ENCODE measurements around the gene MESD.

Gene MESD

DNA sequence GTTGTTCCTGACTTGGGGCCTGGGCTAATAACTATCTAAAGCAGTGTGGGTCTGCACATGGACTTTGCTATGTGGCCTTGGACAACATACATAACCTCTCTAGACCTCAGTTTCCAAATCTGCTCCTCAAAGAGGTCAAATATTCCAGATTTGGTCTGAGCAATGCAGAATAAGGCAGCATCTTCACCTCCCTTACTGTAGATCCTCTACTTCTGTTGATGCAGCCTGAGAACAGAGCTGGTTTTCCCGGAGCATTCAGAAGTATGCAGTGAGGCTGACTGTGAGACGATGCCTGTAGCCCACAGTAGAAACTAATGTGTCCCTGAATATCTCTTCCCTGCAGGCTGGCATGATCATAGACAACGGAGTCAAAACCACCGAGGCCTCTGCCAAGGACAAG is 65.3 kb downstream of the MESD start:
- Histone ChIP-seq H3K4ac (ENCODE audit: low read depth in 1 of 2, low read length in 2 of 2) (no peak overlapping the region), H2AFZ (ENCODE audit: low read depth, low read length) (no peak overlapping the region), H3K79me1 (replicated peaks; ENCODE audit: low read length, poor library complexity, severe bottlenecking) (no peaks in the 10 kb centered on the region), H2BK120ac (ENCODE audit: low read depth, low read length) (no peak overlapping the region), H3K23ac (ENCODE audit: low read length in 2 of 2) (no peak overlapping the region), H3K9me3 (ENCODE audit: control insufficient read depth, low read length) (no peaks in the 10 kb centered on the region), H2BK5ac (ENCODE audit: low read depth, low read length, poor library complexity, severe bottlenecking) (no peak overlapping the region), H3K4me1 (ENCODE audit: control insufficient read depth, insufficient read depth, low read depth, low read length) (peaks cover 7% of the 10 kb centered on the region), H3K27ac (ENCODE audit: low read length, poor library complexity, severe bottlenecking) (no peak overlapping the region), H3K18ac (ENCODE audit: low read depth in 1 of 2, low read length in 2 of 2) (no peak overlapping the region), H4K8ac (ENCODE audit: low read length) (no peak overlapping the region), H3K9ac (ENCODE audit: low read length) (no peak overlapping the region), H3K4me2 (ENCODE audit: low read length, poor library complexity, severe bottlenecking) (no peak overlapping the region), H4K91ac (ENCODE audit: low read length) (no peak overlapping the region), H3K36me3 (ENCODE audit: control insufficient read depth in 1 of 2, insufficient read depth in 2 of 2, low read depth in 1 of 2, low read length in 2 of 2) (peaks cover 8 to 95% of the 10 kb centered on the region in 2 experiments), H3K4me3 (ENCODE audit: insufficient read depth in 1 of 2, low read depth in 1 of 2, low read length in 2 of 2) (no peak overlapping the region), H2BK12ac (ENCODE audit: low read length in 2 of 2) (no peak overlapping the region), H3K27me3 (ENCODE audit: control insufficient read depth in 1 of 2, insufficient read depth in 1 of 2, low read length in 2 of 2) (no peaks in the 10 kb centered on the region), H2AK5ac (ENCODE audit: low read length, severe bottlenecking) (no peak overlapping the region), H3K14ac (ENCODE audit: low read length in 2 of 2) (no peak overlapping the region), H2BK15ac (ENCODE audit: low read depth, poor library complexity, severe bottlenecking) (no peak overlapping the region)
- DNase-seq: no peak
- 93% methylated on average over 4 of the region's 4 CpGs for WGBS

DNA sequence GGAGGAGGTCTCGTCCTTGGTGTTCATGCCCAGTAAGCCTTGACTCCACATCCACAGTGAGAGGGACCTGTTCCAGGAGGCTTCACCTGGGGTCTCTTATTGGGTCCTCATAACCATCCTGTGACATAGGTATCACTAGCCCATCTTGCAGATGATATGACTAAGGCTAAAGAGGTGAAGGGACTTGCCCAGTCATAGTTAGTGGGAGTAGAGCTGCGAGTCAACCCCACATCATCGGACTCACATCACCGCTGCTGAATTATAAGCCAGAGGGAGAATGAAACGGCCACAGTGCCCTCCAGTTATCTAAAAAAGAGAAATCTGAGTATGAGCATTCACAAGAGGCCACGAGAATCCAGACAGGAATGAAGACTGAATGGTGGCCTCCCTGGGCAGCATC is 66.0 kb downstream of the MESD start:
- H3K9ac ChIP-seq (ENCODE audit: low read length): no peak overlapping the region
- H2AK5ac ChIP-seq (ENCODE audit: low read length, severe bottlenecking): no peak overlapping the region
- no peak for DNase-seq
- H4K8ac ChIP-seq (ENCODE audit: low read length): no peak overlapping the region
- no peak overlapping the region for H2BK120ac ChIP-seq (ENCODE audit: low read depth, low read length)
- H2BK15ac ChIP-seq (ENCODE audit: low read depth, poor library complexity, severe bottlenecking): no peak overlapping the region
- H3K18ac ChIP-seq (ENCODE audit: low read depth in 1 of 2, low read length in 2 of 2): no peak overlapping the region
- no peak overlapping the region for H3K27ac ChIP-seq (ENCODE audit: low read length, poor library complexity, severe bottlenecking)
- no peak overlapping the region for H3K4me3 ChIP-seq (ENCODE audit: insufficient read depth in 1 of 2, low read depth in 1 of 2, low read length in 2 of 2)
- H3K9me3 ChIP-seq (ENCODE audit: control insufficient read depth, low read length): no peaks in the 10 kb centered on the region
- H3K4me2 ChIP-seq (ENCODE audit: low read length, poor library complexity, severe bottlenecking): no peak overlapping the region
- H2BK5ac ChIP-seq (ENCODE audit: low read depth, low read length, poor library complexity, severe bottlenecking): no peak overlapping the region
- H4K91ac ChIP-seq (ENCODE audit: low read length): no peak overlapping the region
- WGBS: 96% methylated on average over 6 of the region's 6 CpGs
- H3K36me3 ChIP-seq (ENCODE audit: control insufficient read depth in 1 of 2, insufficient read depth in 2 of 2, low read depth in 1 of 2, low read length in 2 of 2): peaks cover 8 to 95% of the 10 kb centered on the region in 2 experiments
- no peaks in the 10 kb centered on the region for H3K79me1 ChIP-seq (replicated peaks; ENCODE audit: low read length, poor library complexity, severe bottlenecking)
- H2AFZ ChIP-seq (ENCODE audit: low read depth, low read length): no peak overlapping the region
- no peak overlapping the region for H2BK12ac ChIP-seq (ENCODE audit: low read length in 2 of 2)
- peaks cover 7% of the 10 kb centered on the region for H3K4me1 ChIP-seq (ENCODE audit: control insufficient read depth, insufficient read depth, low read depth, low read length)
- H3K4ac ChIP-seq (ENCODE audit: low read depth in 1 of 2, low read length in 2 of 2): no peak overlapping the region
- H3K23ac ChIP-seq (ENCODE audit: low read length in 2 of 2): no peak overlapping the region
- no peak overlapping the region for H3K14ac ChIP-seq (ENCODE audit: low read length in 2 of 2)
- no peaks in the 10 kb centered on the region for H3K27me3 ChIP-seq (ENCODE audit: control insufficient read depth in 1 of 2, insufficient read depth in 1 of 2, low read length in 2 of 2)

DNA sequence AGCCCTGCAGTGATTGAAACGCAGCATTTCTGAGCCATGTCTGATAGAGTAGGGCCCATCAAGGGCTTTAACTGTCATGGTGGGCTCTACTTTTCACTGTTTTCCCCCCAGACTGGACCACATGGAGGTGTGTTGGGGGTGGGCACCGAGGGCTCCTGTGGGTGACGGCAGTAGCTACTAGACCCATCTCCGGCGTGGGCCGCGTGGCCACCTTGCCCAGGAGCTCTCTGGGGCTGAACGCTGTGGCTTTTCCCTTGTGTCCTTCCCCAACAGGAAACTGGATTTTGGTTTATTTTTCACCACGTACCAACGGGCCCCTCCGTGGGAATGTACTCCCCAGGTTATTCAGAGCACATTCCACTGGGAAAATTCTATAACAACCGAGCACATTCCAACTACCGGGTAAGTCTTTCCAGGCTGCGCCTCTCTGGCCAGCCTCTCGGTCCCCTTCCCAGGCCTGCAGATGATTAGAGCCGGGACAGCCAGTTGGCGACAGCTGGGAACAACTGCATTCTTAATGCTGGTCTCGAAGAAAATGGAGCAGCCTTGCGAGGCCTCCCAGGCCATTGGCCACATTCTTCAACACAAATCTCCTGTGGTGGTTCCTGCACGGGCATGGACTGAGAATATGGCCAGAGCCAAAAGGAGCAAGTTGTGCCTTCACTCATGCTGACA is 67.7 kb downstream of the MESD start:
- Histone ChIP-seq H2BK5ac (ENCODE audit: low read depth, low read length, poor library complexity, severe bottlenecking) (no peak overlapping the region), H2BK120ac (ENCODE audit: low read depth, low read length) (no peak overlapping the region), H3K27ac (ENCODE audit: low read length, poor library complexity, severe bottlenecking) (no peak overlapping the region), H3K4me3 (ENCODE audit: insufficient read depth in 1 of 2, low read depth in 1 of 2, low read length in 2 of 2) (no peak overlapping the region), H3K9ac (ENCODE audit: low read length) (no peak overlapping the region), H4K91ac (ENCODE audit: low read length) (no peak overlapping the region), H2AK5ac (ENCODE audit: low read length, severe bottlenecking) (no peak overlapping the region), H4K8ac (ENCODE audit: low read length) (no peak overlapping the region), H2BK12ac (ENCODE audit: low read length in 2 of 2) (no peak overlapping the region), H3K4me1 (ENCODE audit: control insufficient read depth, insufficient read depth, low read depth, low read length) (peaks cover 7% of the 10 kb centered on the region), H3K79me1 (replicated peaks; ENCODE audit: low read length, poor library complexity, severe bottlenecking) (no peaks in the 10 kb centered on the region), H3K27me3 (ENCODE audit: control insufficient read depth in 1 of 2, insufficient read depth in 1 of 2, low read length in 2 of 2) (no peaks in the 10 kb centered on the region), H2BK15ac (ENCODE audit: low read depth, poor library complexity, severe bottlenecking) (no peak overlapping the region), H2AFZ (ENCODE audit: low read depth, low read length) (no peak overlapping the region), H3K23ac (ENCODE audit: low read length in 2 of 2) (no peak overlapping the region), H3K4me2 (ENCODE audit: low read length, poor library complexity, severe bottlenecking) (no peak overlapping the region), H3K14ac (ENCODE audit: low read length in 2 of 2) (no peak overlapping the region), H3K9me3 (ENCODE audit: control insufficient read depth, low read length) (no peaks in the 10 kb centered on the region), H3K36me3 (ENCODE audit: control insufficient read depth in 1 of 2, insufficient read depth in 2 of 2, low read depth in 1 of 2, low read length in 2 of 2) (peaks cover 8 to 92% of the 10 kb centered on the region in 2 experiments), H3K18ac (ENCODE audit: low read depth in 1 of 2, low read length in 2 of 2) (no peak overlapping the region), H3K4ac (ENCODE audit: low read depth in 1 of 2, low read length in 2 of 2) (no peak overlapping the region)
- 93% methylated on average over 20 of the region's 20 CpGs for WGBS
- DNase-seq: no peak

DNA sequence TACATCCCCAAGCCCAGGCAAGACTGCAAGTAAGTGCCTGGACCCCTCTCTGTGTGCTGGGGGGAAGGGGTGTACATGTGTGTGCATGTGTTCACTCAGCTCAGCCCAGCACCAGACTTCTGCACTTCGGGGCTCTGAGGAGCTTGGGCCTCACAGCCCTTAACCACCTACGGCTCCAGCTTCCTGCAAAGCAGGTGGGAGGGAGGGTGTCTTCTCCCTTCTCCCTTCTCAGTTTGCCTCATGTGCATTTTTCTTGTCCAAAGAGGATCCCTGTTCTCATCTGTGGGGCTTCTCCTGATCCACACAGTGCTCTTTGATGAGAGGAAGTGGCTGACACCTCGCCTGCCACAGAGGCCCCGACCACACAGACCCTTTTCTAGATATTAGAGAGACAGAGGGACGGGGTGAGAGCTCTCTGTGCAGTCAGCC is 69.3 kb downstream of the MESD start:
- Histone ChIP-seq H2AK5ac (ENCODE audit: low read length, severe bottlenecking) (no peak overlapping the region), H3K14ac (ENCODE audit: low read length in 2 of 2) (no peak overlapping the region), H3K9me3 (ENCODE audit: control insufficient read depth, low read length) (no peaks in the 10 kb centered on the region), H2BK120ac (ENCODE audit: low read depth, low read length) (no peak overlapping the region), H3K27ac (ENCODE audit: low read length, poor library complexity, severe bottlenecking) (no peak overlapping the region), H3K4me2 (ENCODE audit: low read length, poor library complexity, severe bottlenecking) (no peak overlapping the region), H3K4ac (ENCODE audit: low read depth in 1 of 2, low read length in 2 of 2) (no peak overlapping the region), H4K8ac (ENCODE audit: low read length) (no peak overlapping the region), H3K4me1 (ENCODE audit: control insufficient read depth, insufficient read depth, low read depth, low read length) (peaks cover 2% of the 10 kb centered on the region), H2AFZ (ENCODE audit: low read depth, low read length) (no peak overlapping the region), H2BK5ac (ENCODE audit: low read depth, low read length, poor library complexity, severe bottlenecking) (no peak overlapping the region), H3K18ac (ENCODE audit: low read depth in 1 of 2, low read length in 2 of 2) (no peak overlapping the region), H3K36me3 (ENCODE audit: control insufficient read depth in 1 of 2, insufficient read depth in 2 of 2, low read depth in 1 of 2, low read length in 2 of 2) (peaks cover 4 to 95% of the 10 kb centered on the region in 2 experiments), H3K27me3 (ENCODE audit: control insufficient read depth in 1 of 2, insufficient read depth in 1 of 2, low read length in 2 of 2) (no peaks in the 10 kb centered on the region), H3K4me3 (ENCODE audit: insufficient read depth in 1 of 2, low read depth in 1 of 2, low read length in 2 of 2) (no peak overlapping the region), H2BK15ac (ENCODE audit: low read depth, poor library complexity, severe bottlenecking) (no peak overlapping the region), H2BK12ac (ENCODE audit: low read length in 2 of 2) (no peak overlapping the region), H4K91ac (ENCODE audit: low read length) (no peak overlapping the region), H3K79me1 (replicated peaks; ENCODE audit: low read length, poor library complexity, severe bottlenecking) (no peaks in the 10 kb centered on the region), H3K23ac (ENCODE audit: low read length in 2 of 2) (no peak overlapping the region), H3K9ac (ENCODE audit: low read length) (no peak overlapping the region)
- 77% methylated on average over 4 of the region's 5 CpGs for WGBS
- DNase-seq: no peak
